Activated T-helper 17 cell treated with anti-CD3 and anti-CD28 coated beads, Interleukin-2, amount 50 U/mL, for 72 hours (primary cell): ENCODE results near the gene BCL11B. TPM values are rescaled to one million over a fixed set of nuclear protein-coding genes. Genes with fewer than 3 reads are reported as not detected.

Experiments used
- ATAC-seq: fragments of 150-1000 bp; cut with Tn5 transposase; replicated peaks from 2 replicates; pipeline ENCODE4 v1.10.0; 2021; ENCODE audit warnings: mild to moderate bottlenecking, moderate library complexity
- H3K27ac Mint-ChIP-seq: one replicate; pipeline ENCODE4 v1.8.0; 2022; ENCODE audit warnings: mixed read lengths
- H3K27me3 Mint-ChIP-seq: one replicate; pipeline ENCODE4 v1.8.0; 2022; ENCODE audit warnings: mixed read lengths
- H3K36me3 Mint-ChIP-seq: one replicate; pipeline ENCODE4 v1.8.0; 2022; ENCODE audit warnings: low read depth, mild to moderate bottlenecking, mixed read lengths
- H3K4me1 Mint-ChIP-seq: one replicate; pipeline ENCODE4 v1.8.0; 2022; ENCODE audit warnings: mixed read lengths
- H3K4me3 Mint-ChIP-seq: one replicate; pipeline ENCODE4 v1.8.0; 2022; ENCODE audit warnings: mild to moderate bottlenecking, mixed read lengths
- H3K9me3 Mint-ChIP-seq: one replicate; pipeline ENCODE4 v1.8.0; 2022; ENCODE audit warnings: mixed read lengths
- total RNA-seq, 2 donors: library from RNA; stranded (reverse); gene quantifications; one replicate each; pipeline ENCODE4 v1.2.3, GENCODE V29; 2022

Gene BCL11B
- total RNA-seq, 2 donors from 2014 or later, result 51.4 to 52.9 TPM

DNA sequence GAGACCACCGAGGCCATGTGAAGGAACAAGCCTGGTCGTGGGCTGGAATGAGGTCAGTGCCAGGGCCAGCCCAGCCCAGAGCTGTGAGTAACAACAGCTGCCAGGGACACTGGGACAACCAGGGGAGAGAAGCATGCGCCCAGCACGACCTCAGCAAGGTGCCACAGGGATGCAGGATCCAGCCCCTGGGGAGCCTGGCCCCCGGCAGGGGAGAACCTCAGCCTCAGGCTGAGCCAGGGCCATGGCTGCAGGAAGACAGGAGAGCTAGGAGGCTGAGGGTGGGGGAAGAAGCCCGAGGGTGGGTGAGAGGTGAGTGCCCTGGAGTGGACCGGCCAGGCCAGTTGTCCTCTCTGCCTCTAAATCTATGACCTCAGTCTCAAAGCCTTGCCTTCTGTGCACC lies 62.6 kb downstream of the BCL11B start:
- peak overlapping the region; percentile 82 for H3K4me3 Mint-ChIP-seq
- no peaks in the 10 kb centered on the region for H3K9me3 Mint-ChIP-seq
- ATAC-seq, result no peak
- peaks cover 94% of the 10 kb centered on the region for H3K4me1 Mint-ChIP-seq
- peaks cover 82% of the 10 kb centered on the region for H3K36me3 Mint-ChIP-seq
- H3K27me3 Mint-ChIP-seq, result no peaks in the 10 kb centered on the region
- H3K27ac Mint-ChIP-seq, result peak overlapping the region; percentile 86

DNA sequence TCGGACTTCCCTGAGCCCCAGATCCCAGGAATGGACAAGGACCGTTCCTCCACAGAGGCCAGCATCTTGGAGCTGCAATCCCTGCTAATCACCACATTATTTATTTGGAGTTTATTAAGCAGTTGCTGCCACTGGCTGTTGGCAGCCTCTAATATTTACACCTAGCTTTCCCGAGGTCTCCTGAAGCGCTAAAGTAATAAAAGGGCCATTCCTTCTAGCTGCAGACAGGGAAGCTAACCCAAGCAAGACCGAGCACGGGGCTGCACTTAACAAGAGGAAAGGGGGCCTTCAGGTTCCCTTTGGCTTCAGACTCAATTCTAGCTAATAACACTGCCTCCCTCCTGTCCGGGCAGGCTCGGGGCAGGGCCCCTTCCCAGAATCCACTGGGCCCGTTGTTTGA lies 63.7 kb downstream of the BCL11B start:
- peak overlapping the region; percentile 82 for H3K4me3 Mint-ChIP-seq
- peaks cover 92% of the 10 kb centered on the region for H3K4me1 Mint-ChIP-seq
- H3K27me3 Mint-ChIP-seq, result no peaks in the 10 kb centered on the region
- no peak for ATAC-seq
- H3K9me3 Mint-ChIP-seq, result no peaks in the 10 kb centered on the region
- peak overlapping the region; percentile 86 for H3K27ac Mint-ChIP-seq
- peaks cover 77% of the 10 kb centered on the region for H3K36me3 Mint-ChIP-seq

DNA sequence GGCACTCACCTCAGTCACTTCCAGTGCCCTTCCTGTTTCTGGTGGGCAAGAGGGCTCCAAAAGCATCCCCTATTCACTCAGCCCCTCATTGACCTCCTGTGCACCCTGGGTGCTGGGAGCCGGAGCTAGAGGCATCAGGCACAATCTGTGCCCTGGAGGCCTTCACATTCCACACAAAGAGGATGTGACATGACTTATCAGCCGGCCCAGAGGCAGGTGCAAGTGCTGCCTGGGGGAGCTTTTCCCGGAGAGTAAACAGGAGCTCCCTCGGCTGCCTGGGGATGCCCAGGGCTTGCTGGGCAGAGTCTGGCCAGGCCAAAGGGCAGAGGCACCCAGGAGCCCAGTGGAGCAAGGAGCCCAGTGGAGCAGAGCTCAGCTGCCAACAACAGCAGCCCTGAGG lies 64.5 kb downstream of the BCL11B start:
- Mint-ChIP-seq H3K4me3 (peak overlapping the region; percentile 82), H3K36me3 (peaks cover 77% of the 10 kb centered on the region), H3K27me3 (no peaks in the 10 kb centered on the region), H3K9me3 (no peaks in the 10 kb centered on the region), H3K4me1 (peaks cover 92% of the 10 kb centered on the region), H3K27ac (peak overlapping the region; percentile 86)
- ATAC-seq, result no peak

DNA sequence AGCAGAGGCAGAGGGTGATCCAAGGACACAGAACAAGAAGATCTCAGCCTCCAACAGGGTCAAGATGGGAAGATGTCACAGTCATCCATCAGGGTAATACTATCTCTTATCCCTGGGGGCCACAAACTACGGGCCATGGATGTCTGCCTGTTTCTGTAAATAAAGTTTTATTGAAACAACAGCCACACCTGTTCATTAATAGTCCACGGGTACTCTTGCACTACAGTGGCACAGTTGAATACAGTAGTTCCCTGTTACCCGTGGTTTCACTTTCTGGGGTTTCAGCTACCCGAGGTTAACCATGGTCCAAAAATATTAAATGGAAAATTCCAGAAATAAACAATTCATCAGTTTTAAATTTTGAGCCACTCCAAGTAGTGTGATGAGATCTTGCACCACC lies 65.9 kb downstream of the BCL11B start:
- Mint-ChIP-seq H3K36me3 (peaks cover 79% of the 10 kb centered on the region), H3K4me1 (peaks cover 91% of the 10 kb centered on the region), H3K27ac (peak overlapping the region; percentile 97), H3K9me3 (no peaks in the 10 kb centered on the region), H3K4me3 (peak overlapping the region; percentile 82), H3K27me3 (no peaks in the 10 kb centered on the region)
- ATAC-seq, result no peak

DNA sequence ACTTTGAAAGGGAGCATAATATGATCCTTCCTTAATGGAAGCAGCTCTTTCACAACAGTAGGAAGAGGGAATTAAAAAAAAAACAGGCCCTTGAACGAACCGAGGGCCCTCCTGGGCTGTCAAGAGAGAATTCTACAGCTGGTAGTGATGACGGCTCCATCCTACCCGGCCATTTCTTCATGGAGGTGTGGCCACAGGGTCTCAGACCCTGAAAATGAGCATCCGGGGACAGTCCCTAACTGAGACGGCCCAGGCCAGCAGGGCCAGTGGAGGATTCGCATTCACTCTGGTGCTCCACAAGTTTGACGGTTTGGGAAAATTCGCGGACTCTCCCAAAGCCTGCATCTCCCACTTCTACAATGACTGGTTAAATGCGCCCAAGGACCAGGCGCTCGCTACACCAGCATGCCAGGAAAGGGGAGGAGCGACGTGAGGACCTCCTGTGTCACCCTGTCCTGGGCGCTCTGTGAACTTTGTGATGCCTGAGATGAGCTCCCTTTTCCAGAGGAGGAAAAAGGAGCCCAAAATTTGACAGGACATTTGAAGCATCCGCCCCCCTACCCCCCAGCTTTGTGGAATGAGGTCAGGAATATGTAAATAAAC lies 66.8 kb downstream of the BCL11B start:
- ATAC-seq, result peak; percentile 25
- H3K36me3 Mint-ChIP-seq, result peaks cover 75% of the 10 kb centered on the region

DNA sequence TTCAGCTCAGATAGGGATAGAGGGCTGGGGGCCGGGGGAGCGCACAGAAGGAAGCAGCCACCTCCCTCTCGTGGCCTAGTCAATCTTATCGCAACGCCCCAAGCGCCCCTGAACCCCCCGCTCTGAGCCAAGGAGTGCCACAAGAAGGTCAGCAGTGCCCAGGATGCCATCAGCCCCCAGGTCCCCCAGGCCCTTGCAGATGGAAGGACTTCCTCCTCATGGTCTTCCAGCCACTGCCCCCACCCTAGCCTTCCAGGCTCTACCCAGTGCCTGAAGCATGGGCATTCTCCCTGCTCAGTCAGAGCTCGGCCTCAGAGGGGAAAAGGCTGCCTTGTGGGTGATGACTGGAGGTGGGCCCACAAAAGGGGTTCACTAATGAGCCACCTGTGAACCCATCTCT lies 68.2 kb downstream of the BCL11B start:
- H3K9me3 Mint-ChIP-seq, result no peaks in the 10 kb centered on the region
- H3K27me3 Mint-ChIP-seq, result no peaks in the 10 kb centered on the region
- H3K4me3 Mint-ChIP-seq, result peak overlapping the region; percentile 82
- peaks cover 79% of the 10 kb centered on the region for H3K36me3 Mint-ChIP-seq
- peaks cover 76% of the 10 kb centered on the region for H3K4me1 Mint-ChIP-seq
- H3K27ac Mint-ChIP-seq, result peak overlapping the region; percentile 97
- no peak for ATAC-seq

More for the DNA sequence above, 66.8 kb downstream of the BCL11B start:
- Mint-ChIP-seq H3K4me3 (peak overlapping the region; percentile 82), H3K27ac (peak overlapping the region; percentile 97), H3K9me3 (no peaks in the 10 kb centered on the region), H3K27me3 (no peaks in the 10 kb centered on the region), H3K4me1 (peaks cover 83% of the 10 kb centered on the region)

DNA sequence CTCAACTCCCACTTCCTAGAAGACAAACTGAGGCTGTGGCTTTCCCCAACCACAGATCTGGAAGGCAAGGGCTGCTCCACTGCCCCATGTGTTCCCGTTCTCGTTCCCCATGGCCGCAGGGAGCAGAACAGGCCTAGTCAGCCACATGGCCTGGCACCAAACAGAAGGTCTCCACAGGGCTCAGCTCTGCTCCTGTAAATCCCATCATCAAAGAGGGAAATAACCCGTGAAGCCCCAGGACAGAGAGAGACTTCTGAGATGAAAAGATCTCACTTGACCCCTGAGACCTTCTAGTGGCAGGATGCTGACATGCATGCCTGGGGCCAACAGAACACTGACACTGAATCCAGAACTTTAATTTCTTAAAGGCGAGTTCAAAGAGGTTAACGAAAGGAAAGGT lies 68.9 kb downstream of the BCL11B start:
- ATAC-seq, result peak; percentile 41
- no peaks in the 10 kb centered on the region for H3K9me3 Mint-ChIP-seq
- H3K27me3 Mint-ChIP-seq, result no peaks in the 10 kb centered on the region
- peaks cover 86% of the 10 kb centered on the region for H3K36me3 Mint-ChIP-seq
- H3K4me3 Mint-ChIP-seq, result peak overlapping the region; percentile 82
- H3K4me1 Mint-ChIP-seq, result peaks cover 75% of the 10 kb centered on the region
- peak overlapping the region; percentile 97 for H3K27ac Mint-ChIP-seq

DNA sequence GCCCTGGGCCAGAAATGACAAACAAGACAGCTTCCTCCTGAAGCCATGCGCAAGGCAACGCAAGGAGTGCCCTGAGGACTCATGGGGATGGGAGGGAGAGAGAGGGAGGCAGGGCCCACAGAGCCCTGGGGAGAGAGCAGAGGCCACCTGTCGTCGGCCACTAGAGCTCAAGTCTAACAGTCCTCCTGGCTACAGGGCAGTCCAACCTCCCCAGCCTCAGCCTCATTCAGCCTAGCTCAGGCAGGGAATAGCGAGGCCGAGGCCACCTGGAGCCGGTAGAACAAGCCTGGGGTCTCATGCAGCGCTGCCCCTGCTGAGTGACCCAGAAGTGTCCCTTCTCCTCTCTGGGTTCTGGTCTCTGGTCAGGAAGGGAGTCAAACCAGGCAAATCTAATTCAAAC lies 69.5 kb downstream of the BCL11B start:
- H3K4me3 Mint-ChIP-seq, result peak overlapping the region; percentile 82
- H3K36me3 Mint-ChIP-seq, result peaks cover 89% of the 10 kb centered on the region
- ATAC-seq, result no peak
- peak overlapping the region; percentile 97 for H3K27ac Mint-ChIP-seq
- peaks cover 70% of the 10 kb centered on the region for H3K4me1 Mint-ChIP-seq
- H3K27me3 Mint-ChIP-seq, result no peaks in the 10 kb centered on the region
- no peaks in the 10 kb centered on the region for H3K9me3 Mint-ChIP-seq

DNA sequence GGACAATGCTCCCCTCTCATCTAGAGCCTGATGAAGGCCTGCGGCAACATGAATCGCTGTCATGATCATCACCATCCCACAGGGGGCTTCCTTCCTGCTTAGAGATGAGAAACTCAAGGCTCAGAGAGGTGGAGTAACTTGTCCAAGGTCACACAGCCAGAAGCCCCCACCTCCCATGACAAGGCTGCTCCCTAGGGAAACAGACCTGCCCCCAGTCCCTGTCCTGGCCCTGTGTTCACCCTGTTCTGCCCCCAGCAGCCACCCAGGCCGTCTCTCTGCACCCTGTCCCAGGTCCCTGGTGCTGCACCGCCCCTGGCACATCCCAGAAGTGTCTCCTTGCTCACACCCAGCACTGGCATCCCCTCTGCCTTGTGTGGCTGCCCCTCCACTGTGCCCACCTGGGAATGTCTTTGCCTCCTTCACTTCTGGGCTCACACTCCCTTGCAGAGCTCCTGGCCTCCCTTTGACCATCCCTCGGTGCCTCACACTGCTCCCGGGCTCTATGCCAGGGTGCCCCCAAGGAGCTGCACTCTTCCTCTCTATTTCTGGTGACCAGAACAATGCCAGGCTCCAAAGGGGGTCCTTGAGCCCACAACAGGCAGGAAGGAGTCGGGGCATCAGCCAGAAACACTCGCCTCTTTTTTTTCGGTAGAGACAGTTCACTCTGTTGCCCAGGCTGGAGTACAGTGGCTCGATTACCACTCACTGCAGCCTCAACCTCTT lies 70.5 kb downstream of the BCL11B start:
- H3K27me3 Mint-ChIP-seq, result no peaks in the 10 kb centered on the region
- peaks cover 67% of the 10 kb centered on the region for H3K4me1 Mint-ChIP-seq
- H3K4me3 Mint-ChIP-seq, result peak overlapping the region; percentile 82
- peaks cover 91% of the 10 kb centered on the region for H3K36me3 Mint-ChIP-seq
- peak overlapping the region; percentile 97 for H3K27ac Mint-ChIP-seq
- H3K9me3 Mint-ChIP-seq, result no peaks in the 10 kb centered on the region
- no peak for ATAC-seq

DNA sequence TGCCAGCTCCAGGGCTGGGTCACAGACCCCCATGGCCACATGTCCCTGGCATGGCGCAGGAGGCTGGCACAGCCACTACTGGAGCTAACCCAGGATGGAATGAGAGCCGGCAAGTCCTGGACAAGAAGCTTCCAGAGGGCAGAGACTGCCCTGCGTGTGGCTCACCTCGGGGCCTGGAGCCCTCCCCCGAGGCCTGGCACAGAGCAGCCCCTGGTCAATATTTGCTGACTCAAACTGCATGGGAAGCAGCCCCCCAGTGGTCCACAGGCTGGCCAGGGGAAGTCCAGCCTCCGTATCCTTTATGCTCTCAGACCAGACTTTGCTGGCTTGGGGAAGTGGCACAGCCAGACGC lies 71.4 kb downstream of the BCL11B start:
- Mint-ChIP-seq H3K36me3 (peaks cover 91% of the 10 kb centered on the region), H3K9me3 (no peaks in the 10 kb centered on the region), H3K4me1 (peaks cover 66% of the 10 kb centered on the region), H3K4me3 (peak overlapping the region; percentile 82), H3K27me3 (no peaks in the 10 kb centered on the region), H3K27ac (peak overlapping the region; percentile 97)
- ATAC-seq, result no peak

DNA sequence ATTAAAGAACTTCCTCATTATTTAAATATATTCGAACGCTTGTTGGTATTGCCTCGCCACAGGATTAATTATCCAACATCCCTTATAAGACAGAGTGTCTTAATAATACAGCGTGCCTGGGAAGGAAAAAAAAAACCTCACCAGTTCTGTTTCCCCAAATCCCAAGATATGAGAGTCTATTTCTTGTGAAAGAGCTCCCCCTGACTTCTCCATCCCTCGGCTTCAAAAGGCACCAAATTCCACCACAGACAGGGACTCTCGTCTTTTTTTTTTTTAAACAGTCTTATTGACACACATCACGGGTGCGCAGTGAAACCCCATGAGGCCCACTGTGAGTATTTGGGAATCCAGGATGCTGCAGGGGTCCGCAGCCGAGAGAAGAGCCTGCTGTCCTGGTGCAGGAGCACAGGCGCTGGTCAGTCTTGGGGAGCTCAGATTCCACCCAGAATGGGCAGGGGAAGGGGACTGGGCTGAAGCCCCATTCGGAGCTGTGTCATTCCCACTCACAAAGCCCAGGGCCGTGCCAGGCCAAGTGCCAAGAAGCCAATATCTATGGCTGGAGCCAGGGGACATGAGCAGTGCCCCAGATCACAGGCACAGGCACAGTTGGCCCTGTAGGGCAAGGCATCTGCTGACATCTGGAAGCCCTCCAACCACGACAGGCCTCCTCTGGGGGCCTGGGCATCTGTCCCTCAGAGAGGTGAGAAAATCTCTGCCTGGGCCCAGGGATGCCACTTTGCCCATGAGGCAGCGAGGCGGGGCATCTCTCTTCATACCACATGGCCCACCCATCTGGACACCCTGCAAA lies 71.9 kb downstream of the BCL11B start:
- ATAC-seq, result no peak
- no peaks in the 10 kb centered on the region for H3K9me3 Mint-ChIP-seq
- H3K27me3 Mint-ChIP-seq, result no peaks in the 10 kb centered on the region
- H3K36me3 Mint-ChIP-seq, result peaks cover 91% of the 10 kb centered on the region
- peaks cover 69% of the 10 kb centered on the region for H3K4me1 Mint-ChIP-seq
- H3K27ac Mint-ChIP-seq, result peak overlapping the region; percentile 97
- H3K4me3 Mint-ChIP-seq, result peak overlapping the region; percentile 82

DNA sequence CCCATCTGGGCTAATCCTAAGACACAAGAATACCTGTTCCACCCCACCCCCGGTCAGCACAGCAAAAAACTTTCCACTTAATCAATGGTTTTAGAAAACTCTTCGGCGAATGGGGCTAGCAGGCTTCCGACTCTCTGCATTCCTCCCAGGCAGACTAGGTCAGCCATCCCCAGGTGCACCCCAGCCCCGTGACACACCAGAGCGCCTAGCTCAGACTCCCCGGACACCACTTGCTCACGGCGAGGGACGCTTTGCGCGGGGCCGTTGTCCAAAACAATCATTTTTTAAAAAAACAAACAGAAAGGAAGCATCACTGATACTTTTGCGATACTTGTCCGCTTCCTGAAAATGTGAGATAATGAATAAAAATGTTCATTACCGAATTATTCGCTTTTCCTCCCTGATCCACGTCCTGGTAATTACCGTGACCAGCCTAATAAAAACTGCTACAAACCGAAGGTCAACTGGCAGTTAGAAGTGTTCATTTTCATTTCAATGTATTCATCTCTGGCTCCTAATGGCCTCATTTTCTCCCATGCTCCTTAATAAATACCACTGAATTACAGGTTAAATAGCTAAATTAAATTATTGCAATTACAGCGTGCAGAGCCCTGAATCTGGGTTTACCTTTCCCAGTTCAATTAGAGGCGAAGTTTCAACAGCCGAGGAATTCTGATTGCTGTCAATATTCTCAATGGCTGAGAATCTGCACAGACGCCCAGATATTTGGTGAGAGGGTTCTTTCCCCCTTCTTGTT lies 73.1 kb downstream of the BCL11B start:
- H3K4me1 Mint-ChIP-seq, result peaks cover 70% of the 10 kb centered on the region
- peak overlapping the region; percentile 82 for H3K4me3 Mint-ChIP-seq
- H3K27ac Mint-ChIP-seq, result peak overlapping the region; percentile 97
- no peaks in the 10 kb centered on the region for H3K27me3 Mint-ChIP-seq
- no peaks in the 10 kb centered on the region for H3K9me3 Mint-ChIP-seq
- ATAC-seq, result no peak
- H3K36me3 Mint-ChIP-seq, result peaks cover 89% of the 10 kb centered on the region

DNA sequence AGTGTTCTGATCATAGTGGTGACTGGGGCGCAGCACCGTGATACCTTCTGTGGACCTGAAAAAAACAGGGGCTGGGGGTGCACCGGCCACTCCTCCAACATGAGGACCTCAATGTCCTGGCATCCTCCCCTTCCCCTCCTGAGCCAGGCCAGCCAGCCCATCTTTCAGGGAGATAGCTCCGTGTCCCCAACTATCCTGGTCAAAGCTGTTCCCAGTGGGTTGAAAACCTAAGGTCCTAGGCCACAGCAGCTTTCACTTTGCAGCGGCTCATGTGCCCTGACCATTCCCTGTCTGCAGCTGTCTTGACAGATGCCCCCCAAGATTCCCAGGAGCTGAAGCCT lies 75.7 kb downstream of the BCL11B start:
- H3K36me3 Mint-ChIP-seq, result peaks cover 93% of the 10 kb centered on the region
- H3K9me3 Mint-ChIP-seq, result no peaks in the 10 kb centered on the region
- no peak for ATAC-seq
- peak overlapping the region; percentile 86 for H3K27ac Mint-ChIP-seq
- peaks cover 66% of the 10 kb centered on the region for H3K4me1 Mint-ChIP-seq
- peak overlapping the region; percentile 82 for H3K4me3 Mint-ChIP-seq
- H3K27me3 Mint-ChIP-seq, result no peaks in the 10 kb centered on the region

DNA sequence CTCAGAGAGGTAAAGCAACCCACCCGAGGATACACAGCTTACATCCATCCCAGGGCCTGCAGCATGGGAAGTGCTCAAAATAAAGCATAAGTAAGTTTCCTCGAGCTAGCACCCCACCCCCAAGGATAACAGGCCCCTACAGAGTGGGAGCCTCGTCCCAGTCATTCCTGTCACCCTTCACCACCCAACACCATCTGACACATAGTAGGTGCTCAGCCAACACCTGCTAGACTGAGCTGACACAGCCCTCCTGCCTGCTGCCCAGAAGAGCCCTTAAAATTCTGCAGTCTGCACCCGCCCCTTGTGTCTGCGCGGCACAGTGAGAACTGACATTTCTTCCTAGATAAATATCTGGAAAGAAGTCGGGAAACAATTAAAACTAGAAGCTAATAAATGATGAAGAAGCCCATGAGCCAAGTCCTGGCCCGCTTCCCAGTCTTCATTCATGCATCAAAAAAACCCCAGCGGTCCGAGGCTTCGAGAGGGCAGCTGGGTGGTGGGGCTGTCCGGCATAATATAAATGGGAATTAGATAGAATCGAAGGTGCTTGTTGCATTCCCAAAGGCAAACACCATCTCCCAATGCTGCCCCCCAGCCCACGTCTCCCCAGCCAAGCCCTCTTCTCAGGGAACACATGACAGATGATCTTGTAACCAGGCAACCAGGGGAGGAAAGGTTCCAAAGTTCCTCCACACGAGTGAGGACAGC lies 76.2 kb downstream of the BCL11B start:
- ATAC-seq, result no peak
- Mint-ChIP-seq H3K4me3 (peak overlapping the region; percentile 82), H3K27ac (peak overlapping the region; percentile 86), H3K27me3 (no peaks in the 10 kb centered on the region), H3K36me3 (peaks cover 92% of the 10 kb centered on the region), H3K9me3 (no peaks in the 10 kb centered on the region), H3K4me1 (peaks cover 70% of the 10 kb centered on the region)
